ENCODE results near the gene ANGPTL2.
"Not testable (repeated sequence)": the region's sequence is repeated elsewhere in the genome, so short reads cannot be mapped to it uniquely, and the experiment has no call there.

The ANGPTL2 gene

GRCh38 chr9:127122176-127123063 is at the start of gene ANGPTL2:
Gene ANGPTL2 (minus strand): TSS chr9:127122635. CDS start chr9:127108731, 13,904 bp downstream.
- Mint-ChIP-seq H3K9me3 (no peaks in the 10 kb centered on the region), H3K4me1 (no peaks in the 10 kb centered on the region), H3K36me3 (ENCODE audit: low read depth) (no peaks in the 10 kb centered on the region), H3K27ac (no peak within 1 kb of the TSS), H3K4me3 (no peak within 1 kb of the TSS), H3K27me3 (peaks cover 33% of the 10 kb centered on the region)
- DNase-seq (peak; percentile 32), ATAC-seq (peak; percentile 58)

DNA sequence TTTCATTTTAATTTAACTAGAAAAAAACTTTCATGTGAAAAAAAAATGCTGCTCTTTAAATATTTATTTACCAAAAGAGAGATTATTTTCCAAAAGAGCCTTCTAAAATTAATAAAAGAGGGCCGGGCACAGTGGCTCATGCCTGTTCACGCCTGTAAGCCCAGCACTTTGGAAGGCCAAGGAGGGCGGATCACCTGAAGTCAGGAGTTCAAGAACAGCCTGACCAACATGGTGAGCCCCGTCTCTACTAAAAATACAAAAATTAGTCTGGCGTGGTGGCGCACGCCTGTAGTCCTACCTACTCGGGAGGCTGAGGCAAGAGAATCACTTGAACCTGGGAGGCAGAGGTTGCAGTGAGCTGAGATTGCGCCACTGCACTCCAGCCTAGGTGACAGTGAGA is 48.9 kb upstream of the ANGPTL2 start:
- H3K4me1 Mint-ChIP-seq; H3K4me3 Mint-ChIP-seq; H3K27ac Mint-ChIP-seq; DNase-seq; ATAC-seq; H3K36me3 Mint-ChIP-seq (ENCODE audit: low read depth); H3K9me3 Mint-ChIP-seq; H3K27me3 Mint-ChIP-seq: not testable (repeated sequence)

GRCh38 chr9:127170652-127171051 is 48.2 kb upstream of the ANGPTL2 start:
- Mint-ChIP-seq H3K4me3 (no peak overlapping the region), H3K27me3 (no peaks in the 10 kb centered on the region), H3K27ac (no peak overlapping the region), H3K4me1 (no peaks in the 10 kb centered on the region), H3K9me3 (no peaks in the 10 kb centered on the region), H3K36me3 (ENCODE audit: low read depth) (no peaks in the 10 kb centered on the region)
- ATAC-seq (no peak), DNase-seq (no peak)

DNA sequence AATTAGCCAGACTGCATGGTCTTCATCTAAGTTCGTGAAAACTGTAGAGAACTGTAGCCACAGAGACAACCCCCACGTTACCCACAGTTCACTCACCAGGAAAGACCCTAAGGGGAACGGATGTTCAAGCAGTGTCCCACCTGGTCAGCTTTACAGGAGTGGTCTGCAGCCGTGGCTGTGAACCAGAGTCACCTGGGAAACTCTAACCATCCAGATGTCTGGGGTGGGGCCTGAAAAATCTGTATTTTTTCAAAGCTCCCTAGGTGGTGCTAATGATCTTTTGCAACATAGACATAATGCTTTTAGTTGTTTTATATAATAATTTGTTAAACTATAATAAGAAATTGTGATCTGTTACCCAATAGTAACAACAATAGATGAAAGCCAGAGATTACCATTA is 47.7 kb upstream of the ANGPTL2 start:
- DNase-seq = no peak
- H3K4me3 Mint-ChIP-seq = no peak overlapping the region
- H3K4me1 Mint-ChIP-seq = no peaks in the 10 kb centered on the region
- H3K9me3 Mint-ChIP-seq = no peaks in the 10 kb centered on the region
- no peak overlapping the region for H3K27ac Mint-ChIP-seq
- H3K36me3 Mint-ChIP-seq (ENCODE audit: low read depth) = no peaks in the 10 kb centered on the region
- no peak for ATAC-seq
- no peaks in the 10 kb centered on the region for H3K27me3 Mint-ChIP-seq

GRCh38 chr9:127169575-127169883 is 47.1 kb upstream of the ANGPTL2 start:
- Mint-ChIP-seq H3K36me3 (ENCODE audit: low read depth) (no peaks in the 10 kb centered on the region), H3K4me1 (no peaks in the 10 kb centered on the region), H3K9me3 (no peaks in the 10 kb centered on the region), H3K4me3 (no peak overlapping the region), H3K27me3 (no peaks in the 10 kb centered on the region), H3K27ac (no peak overlapping the region)
- no peak for DNase-seq
- no peak for ATAC-seq

DNA sequence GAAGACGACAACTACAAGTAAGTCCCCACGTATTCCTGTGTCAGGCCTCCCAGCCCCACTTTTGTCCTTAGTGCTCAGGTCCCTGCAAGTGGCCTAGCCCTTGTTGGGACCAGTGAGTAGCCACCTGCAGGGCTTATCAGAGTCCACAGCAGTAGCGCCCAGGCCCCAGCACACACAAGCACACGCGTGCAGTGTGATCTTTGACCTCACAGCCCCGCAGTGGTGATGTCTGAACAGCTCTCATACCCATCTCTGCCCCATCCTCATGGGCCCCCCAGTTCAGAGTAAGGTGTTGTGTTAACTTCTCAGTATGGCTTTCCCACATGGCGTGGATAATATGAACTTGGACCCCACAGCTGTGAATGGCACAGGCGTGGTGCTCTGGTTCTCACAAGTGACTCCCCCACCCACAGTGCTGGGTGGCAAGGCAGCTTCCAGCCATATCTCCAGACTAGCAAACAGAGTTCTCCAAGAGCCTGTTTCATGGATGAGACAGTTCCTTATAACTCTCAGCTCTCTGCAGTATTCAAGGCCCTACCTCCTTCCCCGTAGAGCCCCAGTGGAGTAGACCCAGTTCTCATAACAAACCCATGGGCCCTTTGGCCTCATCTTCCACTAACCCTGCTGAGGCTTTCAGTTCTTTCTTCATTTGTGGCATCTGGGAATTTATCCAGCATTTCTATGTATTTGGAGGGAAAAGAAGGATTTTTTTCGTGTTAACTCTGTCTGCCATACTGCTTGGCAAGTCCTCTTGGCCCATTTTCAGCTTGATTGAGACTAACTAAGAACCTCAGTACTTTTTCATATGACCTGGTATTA is 46.5 kb upstream of the ANGPTL2 start:
- DNase-seq (no peak), ATAC-seq (no peak)
- Mint-ChIP-seq H3K9me3 (no peaks in the 10 kb centered on the region), H3K4me3 (no peak overlapping the region), H3K36me3 (ENCODE audit: low read depth) (no peaks in the 10 kb centered on the region), H3K27ac (no peak overlapping the region), H3K27me3 (no peaks in the 10 kb centered on the region), H3K4me1 (peaks cover under 1% of the 10 kb centered on the region)

- no peak for DNase-seq
- H3K27ac Mint-ChIP-seq = no peak overlapping the region
- no peak for ATAC-seq
- no peaks in the 10 kb centered on the region for H3K9me3 Mint-ChIP-seq
- no peak overlapping the region for H3K4me3 Mint-ChIP-seq
- H3K4me1 Mint-ChIP-seq = peaks cover 11% of the 10 kb centered on the region
- no peaks in the 10 kb centered on the region for H3K27me3 Mint-ChIP-seq
- no peaks in the 10 kb centered on the region for H3K36me3 Mint-ChIP-seq (ENCODE audit: low read depth)
Measured at GRCh38 chr9:127167560-127168326, 45.3 kb upstream of the ANGPTL2 start.

DNA sequence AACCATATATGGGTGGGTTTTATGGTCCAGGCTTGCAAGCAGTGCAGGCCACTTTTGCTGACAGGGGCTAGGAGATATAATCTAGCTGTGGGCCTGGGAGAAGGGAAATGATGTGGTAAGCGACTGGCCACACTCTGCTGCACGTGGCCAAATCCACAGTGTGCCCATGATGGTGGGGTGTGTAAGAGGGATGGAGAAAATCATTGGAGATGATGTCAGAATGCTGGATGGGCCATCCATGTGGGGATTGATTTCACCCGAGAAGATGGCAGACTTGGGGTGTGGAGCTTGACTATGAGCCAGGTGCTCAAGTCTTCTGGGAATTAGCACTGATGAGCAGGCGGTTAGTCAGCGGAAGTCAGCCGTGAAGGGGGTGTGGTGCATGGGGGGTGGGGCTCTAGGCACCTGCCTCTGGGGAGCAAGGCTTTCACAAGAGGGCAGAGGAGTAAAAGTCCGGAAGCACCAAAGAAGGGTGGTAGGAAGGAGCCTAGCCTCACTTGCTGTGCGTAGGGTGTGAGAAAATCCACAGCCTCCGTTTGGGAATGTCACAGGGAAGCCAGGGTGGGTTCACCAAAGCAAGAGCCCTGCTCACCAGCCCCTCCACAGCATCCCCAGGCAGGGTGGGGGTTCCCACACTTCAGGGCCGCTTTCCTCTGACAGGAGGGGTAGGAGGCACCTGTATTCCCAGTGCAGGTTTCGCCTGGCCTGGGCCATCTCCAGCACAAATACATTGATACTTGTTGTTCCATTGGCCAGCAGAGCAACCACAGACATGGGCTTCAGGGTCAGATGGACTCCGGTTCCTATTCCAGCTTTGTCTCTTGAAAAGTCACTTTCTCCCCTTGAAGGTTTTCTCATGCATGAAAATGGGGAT is 44.5 kb upstream of the ANGPTL2 start:
- Mint-ChIP-seq H3K27me3 (no peaks in the 10 kb centered on the region), H3K36me3 (ENCODE audit: low read depth) (no peaks in the 10 kb centered on the region), H3K4me3 (no peak overlapping the region), H3K4me1 (peaks cover 11% of the 10 kb centered on the region), H3K27ac (no peak overlapping the region), H3K9me3 (no peaks in the 10 kb centered on the region)
- ATAC-seq = no peak
- DNase-seq = no peak

DNA sequence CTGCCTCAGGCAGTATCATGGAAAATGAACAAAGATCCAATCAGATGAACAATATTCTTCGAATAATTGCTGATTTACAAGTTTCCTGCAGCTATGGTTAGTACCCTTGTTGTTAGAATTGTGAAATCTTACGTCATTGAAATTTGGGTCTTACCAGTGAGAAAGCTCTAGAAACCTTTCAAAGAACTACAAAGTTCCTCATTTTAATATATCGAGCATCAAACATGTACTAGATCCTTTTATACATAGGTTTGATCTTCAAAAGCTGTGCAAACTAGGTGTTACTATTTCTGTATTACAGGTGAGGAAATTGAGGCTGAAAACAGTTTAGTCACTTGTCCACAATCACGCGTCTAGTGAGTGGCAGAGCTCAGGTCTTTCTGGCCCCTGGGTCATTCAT is 43.7 kb upstream of the ANGPTL2 start:
- H3K4me3 Mint-ChIP-seq = no peak overlapping the region
- H3K27ac Mint-ChIP-seq = no peak overlapping the region
- peaks cover 11% of the 10 kb centered on the region for H3K4me1 Mint-ChIP-seq
- ATAC-seq (no peak), DNase-seq (no peak)
- H3K36me3 Mint-ChIP-seq (ENCODE audit: low read depth) = no peaks in the 10 kb centered on the region
- no peaks in the 10 kb centered on the region for H3K27me3 Mint-ChIP-seq
- H3K9me3 Mint-ChIP-seq = no peaks in the 10 kb centered on the region

- no peaks in the 10 kb centered on the region for H3K36me3 Mint-ChIP-seq (ENCODE audit: low read depth)
- DNase-seq (no peak), ATAC-seq (no peak)
- H3K27ac Mint-ChIP-seq = no peak overlapping the region
- no peak overlapping the region for H3K4me3 Mint-ChIP-seq
- no peaks in the 10 kb centered on the region for H3K9me3 Mint-ChIP-seq
- peaks cover 11% of the 10 kb centered on the region for H3K4me1 Mint-ChIP-seq
- H3K27me3 Mint-ChIP-seq = no peaks in the 10 kb centered on the region
Measured at GRCh38 chr9:127165116-127165515, 42.7 kb upstream of the ANGPTL2 start.

- peaks cover 14% of the 10 kb centered on the region for H3K4me1 Mint-ChIP-seq
- no peak overlapping the region for H3K27ac Mint-ChIP-seq
- H3K4me3 Mint-ChIP-seq = no peak overlapping the region
- H3K9me3 Mint-ChIP-seq = no peaks in the 10 kb centered on the region
- DNase-seq = no peak
- no peaks in the 10 kb centered on the region for H3K36me3 Mint-ChIP-seq (ENCODE audit: low read depth)
- peak; percentile 53 for ATAC-seq
- no peaks in the 10 kb centered on the region for H3K27me3 Mint-ChIP-seq
Measured at GRCh38 chr9:127163409-127163808, 41.0 kb upstream of the ANGPTL2 start.

DNA sequence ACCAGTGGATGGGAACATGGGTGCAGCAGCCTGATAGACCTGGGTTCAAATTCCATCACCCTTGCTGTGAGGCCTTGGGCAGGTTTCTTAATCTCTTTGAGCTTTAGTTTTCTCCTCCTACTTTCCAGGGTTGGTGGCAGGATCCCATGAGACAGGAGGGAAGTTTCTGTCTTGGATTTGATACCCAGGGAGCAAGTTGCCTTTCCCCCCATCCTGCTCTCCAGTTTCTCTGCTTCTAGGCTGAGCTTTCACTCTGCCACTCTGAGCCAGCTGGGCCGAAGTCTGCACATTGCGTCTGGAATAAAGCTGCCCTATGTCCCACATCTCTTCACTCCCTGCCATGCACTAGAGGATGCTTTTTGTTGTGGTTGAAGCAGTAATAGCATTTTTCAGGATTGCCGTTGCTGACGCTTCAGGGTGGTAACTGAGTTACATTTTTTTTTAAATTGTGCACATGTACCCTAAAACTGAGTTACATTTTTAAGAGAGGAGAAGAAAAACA is 40.5 kb upstream of the ANGPTL2 start:
- DNase-seq (no peak), ATAC-seq (no peak)
- H3K36me3 Mint-ChIP-seq (ENCODE audit: low read depth) = no peaks in the 10 kb centered on the region
- no peak overlapping the region for H3K4me3 Mint-ChIP-seq
- no peak overlapping the region for H3K27ac Mint-ChIP-seq
- H3K27me3 Mint-ChIP-seq = no peaks in the 10 kb centered on the region
- H3K9me3 Mint-ChIP-seq = no peaks in the 10 kb centered on the region
- H3K4me1 Mint-ChIP-seq = peaks cover 14% of the 10 kb centered on the region

GRCh38 chr9:127162046-127162863 is 39.8 kb upstream of the ANGPTL2 start:
- no peaks in the 10 kb centered on the region for H3K9me3 Mint-ChIP-seq
- no peaks in the 10 kb centered on the region for H3K36me3 Mint-ChIP-seq (ENCODE audit: low read depth)
- no peak for DNase-seq
- peaks cover 14% of the 10 kb centered on the region for H3K4me1 Mint-ChIP-seq
- H3K27ac Mint-ChIP-seq = no peak overlapping the region
- H3K27me3 Mint-ChIP-seq = no peaks in the 10 kb centered on the region
- ATAC-seq = peak; percentile 43
- H3K4me3 Mint-ChIP-seq = no peak overlapping the region

Measured in activated naive CD8-positive, alpha-beta T cell treated with anti-CD3 and anti-CD28 coated beads, Interleukin-2, amount 50 U/mL, for 24 hours (primary cell).